B cell (primary cell): ENCODE results near the gene HHEX. TPM values are rescaled to one million over a fixed set of nuclear protein-coding genes. Genes with fewer than 3 reads are reported as not detected.

Experiments used
- ATAC-seq: fragments of 200-7000 bp; cut with Tn5 transposase; one replicate; pipeline ENCODE4 v1.10.0; 2021; ENCODE audit warnings: low read depth, mild to moderate bottlenecking, moderate number of reproducible peaks, moderate library complexity
- CTCF ChIA-PET: fragments of 350-600 bp; sonication (Branson Sonifier 250); formaldehyde crosslinking; loops from one replicate; lab custom pipeline; 2021; ENCODE audit warnings: antibody characterized with exemption, inconsistent platforms; lab: Charles Lee
- POLR2A ChIA-PET: fragments of 350-600 bp; sonication (Branson Sonifier 250); formaldehyde crosslinking; loops from one replicate; lab custom pipeline; 2021; ENCODE audit warnings: antibody characterized with exemption; lab: Charles Lee
- DNase-seq: peaks from one replicate; pipeline ENCODE4 v3.0.0; 2013
- H2AFZ ChIP-seq: 2 replicates; pipeline ENCODE4 v1.6.1; 2012; ENCODE audit warnings: mild to moderate bottlenecking, low read depth, low read length; ENCODE audit not compliant: insufficient read depth, poor library complexity, severe bottlenecking
- H3K27ac ChIP-seq, 2 donors: 1 replicate in 1 of 2; 2 replicates in 1 of 2; pipeline ENCODE4 v1.5.1; 2012 to 2013; ENCODE audit warnings: low read length in 2 of 2, mild to moderate bottlenecking in 2 of 2, moderate library complexity in 1 of 2
- H3K27me3 ChIP-seq, 4 experiments: fragments of 200-600 bp in 1 of 4; sonication (generic) in 1 of 4; replicated peaks in 1 of 4; 1 replicate in 2 of 4; 2 replicates in 2 of 4; pipeline versions ENCODE4 v1.6.1 to v1.7.0; 2013 to 2016; ENCODE audit warnings: low read length in 3 of 4, mild to moderate bottlenecking in 2 of 4, mixed read lengths in 1 of 4, moderate library complexity in 1 of 4; ENCODE audit not compliant: insufficient read depth in 4 of 4, control insufficient read depth in 3 of 4; ENCODE audit errors: control extremely low read depth in 1 of 4
- H3K36me3 ChIP-seq, 2 experiments: replicated peaks in 1 of 2; 1 replicate in 1 of 2; 2 replicates in 1 of 2; pipeline versions ENCODE4 v1.6.1 to v1.7.1; 2013; ENCODE audit warnings: low read length in 1 of 2; ENCODE audit not compliant: insufficient read depth in 2 of 2, control insufficient read depth in 1 of 2; ENCODE audit errors: control extremely low read depth in 1 of 2, extremely low read depth in 1 of 2
- H3K4me1 ChIP-seq, 2 donors: fragments of 200-600 bp in 1 of 2; sonication (generic) in 1 of 2; 1 replicate in 1 of 2; 2 replicates in 1 of 2; pipeline versions ENCODE4 v1.5.1 to v1.6.1; 2013 to 2017; ENCODE audit warnings: low read length in 2 of 2; ENCODE audit not compliant: control insufficient read depth in 2 of 2, insufficient read depth in 2 of 2
- H3K4me2 ChIP-seq: replicated peaks from 2 replicates; pipeline ENCODE3; 2012; ENCODE audit warnings: mild to moderate bottlenecking, low read depth, low read length; ENCODE audit not compliant: poor library complexity, severe bottlenecking
- H3K4me3 ChIP-seq, 5 experiments: fragments of 200-600 bp in 1 of 5; sonication (generic) in 1 of 5; 1 replicate in 3 of 5; 2 replicates in 2 of 5; pipeline versions ENCODE4 v1.5.1 to v1.7.0; 2011 to 2016; ENCODE audit warnings: low read length in 4 of 5, mild to moderate bottlenecking in 4 of 5, low read depth in 2 of 5, control low read depth in 1 of 5, moderate library complexity in 1 of 5; ENCODE audit not compliant: insufficient read depth in 1 of 5; ENCODE audit errors: control extremely low read depth in 1 of 5, extremely low read depth in 1 of 5
- H3K79me2 ChIP-seq: fragments of 200-600 bp; sonication (generic); one replicate; pipeline ENCODE4 v1.6.0; 2016; ENCODE audit warnings: low read length; ENCODE audit not compliant: control insufficient read depth, insufficient read depth
- H3K9ac ChIP-seq: fragments of 200-600 bp; sonication (generic); 2 replicates; pipeline ENCODE4 v1.6.1; 2017; ENCODE audit warnings: mild to moderate bottlenecking, low read length, moderate library complexity
- H3K9me3 ChIP-seq, 3 donors: one replicate each; pipeline versions ENCODE4 v1.6.1 to v1.7.1; 2013; ENCODE audit warnings: low read length in 2 of 3; ENCODE audit not compliant: control insufficient read depth in 2 of 3, insufficient read depth in 1 of 3; ENCODE audit errors: control extremely low read depth in 1 of 3
- H4K20me1 ChIP-seq: 2 replicates; pipeline ENCODE4 v1.6.0; 2012; ENCODE audit warnings: mild to moderate bottlenecking, low read length; ENCODE audit not compliant: insufficient read depth, control insufficient read depth, poor library complexity, severe bottlenecking
- H3K27ac Mint-ChIP-seq: one replicate; pipeline ENCODE4 v1.8.0; 2021; ENCODE audit warnings: mixed read lengths
- H3K27me3 Mint-ChIP-seq: one replicate; pipeline ENCODE4 v1.8.0; 2021; ENCODE audit warnings: mixed read lengths
- H3K4me1 Mint-ChIP-seq: one replicate; pipeline ENCODE4 v1.8.0; 2021; ENCODE audit warnings: mixed read lengths
- H3K4me3 Mint-ChIP-seq: one replicate; pipeline ENCODE4 v1.8.0; 2021; ENCODE audit warnings: mixed read lengths
- H3K9me3 Mint-ChIP-seq: one replicate; pipeline ENCODE4 v1.8.0; 2022; ENCODE audit warnings: mixed read lengths; ENCODE audit not compliant: insufficient read depth
- CTCF ChIP-seq: fragments of 200-600 bp; IDR thresholded peaks from one replicate; pipeline ENCODE4 v1.8.0; 2022; ENCODE audit warnings: antibody characterized with exemption, mild to moderate bottlenecking
- EZH2 ChIP-seq: IDR thresholded peaks from 2 replicates; pipeline ENCODE4 v1.6.1; 2012; ENCODE audit warnings: borderline replicate concordance, low read depth, mild to moderate bottlenecking, moderate library complexity, low read length; ENCODE audit not compliant: insufficient read depth, poor library complexity, severe bottlenecking
- WGBS: methylation state at CpG from one replicate; pipeline ENCODE4 v1.1.5; 2013; ENCODE audit warnings: missing lambda C conversion rate; ENCODE audit not compliant: insufficient coverage; 5-methylcytosine and 5-hydroxymethylcytosine counted together
- intact Hi-C: fragments of 100-400 bp; cut with micrococcal nuclease; formaldehyde crosslinking; loops from one replicate; pipeline ENCODE4 v1.10.0; 2022
- polyA plus RNA-seq: library from polyadenylated mRNA; depleted of rRNA; stranded (reverse); fragments of >200 nt; gene quantifications from 2 replicates; pipeline ENCODE4 v1.2.3, GENCODE V29; 2012
- total RNA-seq, 2 donors: library from RNA; stranded (reverse); fragments of 120-200 nt in 1 of 2; gene quantifications; 1 replicate in 1 of 2; 2 replicates in 1 of 2; pipeline versions ENCODE4 v1.2.3 to v1.2.4, GENCODE V29; 2013 to 2022

The HHEX gene
- total and polyA plus RNA-seq, 2 donors (not counting 1 experiment from before 2014, with no cell fraction given) = 96.9 to 149 TPM

GRCh38 chr10:92677708-92678107 is 12.0 kb upstream of the HHEX start:
- ATAC-seq (no peak), DNase-seq (no peak)
- ChIA-PET CTCF (no interaction called here), POLR2A (no interaction called here)
- no peak overlapping the region for H3K4me2 ChIP-seq
- no peaks in the 10 kb centered on the region for H3K36me3 ChIP-seq
- no peak overlapping the region for H2AFZ ChIP-seq
- no peak overlapping the region for H3K27ac ChIP-seq
- peaks cover 5 to 6% of the 10 kb centered on the region in 2 donors for H3K4me1 ChIP-seq
- H3K4me3 Mint-ChIP-seq = no peak overlapping the region
- no peaks in the 10 kb centered on the region for H4K20me1 ChIP-seq
- H3K4me3 ChIP-seq = no peak overlapping the region
- H3K9me3 Mint-ChIP-seq = no peaks in the 10 kb centered on the region
- H3K9ac ChIP-seq = no peak overlapping the region
- peaks cover 13% of the 10 kb centered on the region for H3K4me1 Mint-ChIP-seq
- H3K27ac Mint-ChIP-seq = no peak overlapping the region
- H3K9me3 ChIP-seq = no peaks in the 10 kb centered on the region
- intact Hi-C loops = no loop called here
- no peak for TF ChIP-seq EZH2
- peaks cover 3% of the 10 kb centered on the region for H3K27me3 Mint-ChIP-seq
- peaks cover 7% of the 10 kb centered on the region for H3K79me2 ChIP-seq
- H3K27me3 ChIP-seq = no peaks in the 10 kb centered on the region

- no peaks in the 10 kb centered on the region for H3K9me3 ChIP-seq
- no peak overlapping the region for H3K9ac ChIP-seq
- H3K27ac Mint-ChIP-seq = no peak overlapping the region
- no peak for TF ChIP-seq EZH2
- TF ChIP-seq CTCF = no peak
- no peak overlapping the region for H3K27ac ChIP-seq
- H3K4me1 ChIP-seq = peaks cover 5 to 6% of the 10 kb centered on the region in 2 donors
- peaks cover 7% of the 10 kb centered on the region for H3K79me2 ChIP-seq
- POLR2A ChIA-PET = no interaction called here
- no peak overlapping the region for H2AFZ ChIP-seq
- no peak overlapping the region for H3K4me3 Mint-ChIP-seq
- no peaks in the 10 kb centered on the region for H4K20me1 ChIP-seq
- WGBS = 83% methylated on average over 2 of the region's 5 CpGs
- no peaks in the 10 kb centered on the region for H3K36me3 ChIP-seq
- H3K4me2 ChIP-seq = no peak overlapping the region
- DNase-seq = no peak
- H3K27me3 ChIP-seq = no peaks in the 10 kb centered on the region
- peaks cover 13% of the 10 kb centered on the region for H3K4me1 Mint-ChIP-seq
- ATAC-seq = no peak
- H3K9me3 Mint-ChIP-seq = no peaks in the 10 kb centered on the region
- CTCF ChIA-PET = interaction anchor here (1.1 kb wide), 1 partner anchor 166 kb away, joined by 3 read pairs; no protein-coding TSS in a partner anchor
- H3K4me3 ChIP-seq = no peak overlapping the region
- H3K27me3 Mint-ChIP-seq = peaks cover 3% of the 10 kb centered on the region
- intact Hi-C loops = no loop called here
Observed at GRCh38 chr10:92678206-92678605, 11.5 kb upstream of the HHEX start.
